ENCODE data around the gene FRMPD4.

FRMPD4 gene

DNA sequence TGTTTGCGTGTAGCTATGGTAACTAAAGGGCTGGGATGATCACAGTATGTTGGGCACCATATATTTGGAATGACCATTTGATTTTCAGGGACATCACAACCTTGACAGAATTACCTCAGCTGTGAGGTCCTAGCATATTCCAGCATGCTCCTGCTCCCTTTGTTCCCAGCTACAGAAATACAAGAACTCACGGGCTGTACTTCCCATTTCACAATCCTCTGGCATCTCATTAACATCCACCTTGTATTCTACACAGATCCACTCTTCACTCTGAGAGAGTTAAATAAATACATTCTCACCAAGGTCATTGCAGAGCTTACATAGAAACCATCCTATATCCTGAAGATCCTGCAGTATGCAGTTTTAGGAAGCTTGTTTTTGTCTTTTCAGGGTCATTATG is 169.7 kb downstream of the FRMPD4 start:
- DNase-seq: no peak

DNA sequence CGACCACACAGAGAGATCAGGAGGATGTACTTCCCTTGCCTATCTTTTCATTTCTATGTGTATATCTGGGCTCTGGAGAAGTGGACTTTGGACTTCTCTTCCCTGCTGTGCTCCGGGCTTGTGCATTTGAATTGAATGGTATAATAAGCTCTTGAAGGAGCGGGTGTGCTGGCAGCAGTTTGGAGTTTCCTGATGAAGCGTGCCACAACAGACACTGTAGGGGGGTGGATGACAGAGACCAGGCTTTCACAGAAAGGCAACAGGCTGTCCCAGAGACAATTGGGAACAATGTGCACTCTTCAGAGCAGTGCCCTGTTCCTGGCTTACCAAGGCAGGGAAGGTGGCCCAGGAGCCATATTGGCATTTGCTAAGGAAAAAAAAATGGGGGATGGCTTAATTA is 170.1 kb downstream of the FRMPD4 start:
- DNase-seq: no peak

DNA sequence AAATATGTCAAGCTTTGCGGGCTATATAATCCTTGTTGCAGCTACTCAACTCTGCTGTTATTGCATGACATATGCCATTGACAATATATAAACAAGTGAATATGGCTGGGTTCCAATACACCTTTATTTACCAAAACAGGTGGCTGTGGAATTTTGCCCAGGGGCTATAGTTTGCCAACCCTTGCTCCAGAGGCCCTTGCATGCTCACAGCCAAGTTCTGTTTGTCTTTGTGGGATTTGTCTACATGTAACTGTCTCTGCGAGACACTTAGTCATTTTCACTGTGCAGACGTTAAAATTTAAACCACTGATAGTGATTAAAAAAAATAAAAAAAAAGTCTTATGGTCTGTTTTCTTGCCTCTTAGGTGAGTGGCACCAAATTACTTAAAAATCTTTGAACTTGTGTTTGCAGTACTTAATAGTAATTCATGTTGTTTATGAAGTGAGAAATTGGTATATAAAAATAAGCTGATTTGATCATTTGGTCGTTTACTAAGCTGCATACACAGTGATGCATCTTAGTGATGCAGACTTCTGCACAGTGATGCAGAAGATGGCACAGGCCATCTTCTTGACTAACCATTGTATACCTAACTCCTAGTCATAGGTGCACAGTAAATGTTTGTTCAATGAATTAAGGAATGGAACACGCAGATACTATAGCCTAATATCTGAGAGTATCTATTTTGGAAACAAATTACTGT is 170.9 kb downstream of the FRMPD4 start:
- DNase-seq: no peak

DNA sequence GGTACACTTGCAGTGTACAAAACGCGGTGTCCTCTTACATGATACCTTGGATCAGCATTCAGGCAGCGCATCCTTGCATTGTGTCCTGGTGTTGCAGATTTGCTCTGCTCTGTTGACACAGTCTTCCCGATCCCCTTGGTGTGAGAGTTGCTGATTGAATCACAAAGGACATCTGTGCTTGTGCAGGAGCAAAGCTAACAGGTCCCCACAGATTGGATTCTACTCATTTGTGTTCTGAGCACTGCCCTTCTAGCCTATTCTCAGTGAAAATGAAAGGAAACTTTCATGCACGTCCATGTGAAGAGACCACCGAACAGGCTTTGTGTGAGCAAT is 171.4 kb downstream of the FRMPD4 start:
- no peak for DNase-seq

DNA sequence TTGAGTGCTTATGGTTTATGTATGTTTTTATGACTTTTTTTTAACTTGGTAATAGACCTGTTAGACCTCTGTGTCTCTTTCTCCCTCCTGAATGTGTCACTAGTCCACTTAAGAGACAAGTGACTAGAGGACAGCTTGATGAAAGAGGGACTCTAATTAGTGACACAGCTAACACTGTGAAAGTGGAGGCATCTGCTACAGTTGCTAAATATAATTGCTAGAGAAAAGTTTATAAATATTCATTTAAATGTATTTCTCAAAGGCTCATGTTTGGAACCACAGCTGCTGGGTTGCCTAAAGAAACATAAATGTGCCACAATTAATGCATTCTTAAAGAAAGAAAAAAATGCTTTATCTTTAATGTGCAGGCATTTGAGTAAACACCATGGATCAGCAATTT is 176.4 kb downstream of the FRMPD4 start:
- no peak for DNase-seq

DNA sequence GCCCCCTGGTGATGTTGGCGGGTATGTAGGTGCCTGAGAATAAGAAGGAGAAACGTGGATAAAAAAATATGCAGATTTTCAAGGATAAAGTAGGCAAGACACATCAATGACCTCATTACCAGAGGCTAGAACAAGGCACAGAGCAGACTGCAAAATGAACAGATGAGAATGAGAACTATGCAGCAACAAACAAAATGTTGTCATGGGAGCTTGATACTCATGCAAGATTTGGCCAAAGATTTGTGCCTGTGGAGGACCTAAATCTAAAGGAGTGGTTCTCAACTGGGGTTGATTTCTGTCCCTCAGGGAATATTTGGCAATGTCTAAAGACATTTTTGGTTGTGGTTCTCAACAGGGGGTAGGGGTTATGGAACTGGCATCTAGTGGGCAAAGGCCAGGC is 177.3 kb downstream of the FRMPD4 start:
- no peak for DNase-seq

DNA sequence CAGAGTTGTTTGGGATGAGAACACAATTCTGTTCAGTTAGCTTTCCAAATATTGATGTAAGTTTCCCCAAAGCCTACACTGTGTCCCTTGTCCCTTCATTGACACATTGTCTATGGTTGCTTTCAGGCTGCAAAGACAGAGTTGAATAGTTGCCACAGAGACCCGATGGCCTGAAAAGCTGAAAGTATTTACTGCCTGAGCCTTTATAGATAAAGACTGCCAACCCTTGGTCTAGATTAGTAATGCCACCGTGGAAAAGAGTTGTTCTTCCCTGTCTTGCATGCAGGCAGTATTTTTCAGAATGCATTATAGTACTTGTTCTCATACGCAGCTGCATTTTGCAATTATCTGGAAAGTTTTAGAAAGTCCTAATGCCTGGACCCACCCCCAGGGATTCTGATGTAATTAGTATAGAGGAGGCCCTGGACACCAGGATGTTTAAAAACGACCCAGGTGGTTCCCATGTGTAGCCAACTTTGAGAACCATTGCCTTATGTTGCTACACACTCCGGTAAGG is 180.8 kb downstream of the FRMPD4 start:
- DNase-seq: no peak

DNA sequence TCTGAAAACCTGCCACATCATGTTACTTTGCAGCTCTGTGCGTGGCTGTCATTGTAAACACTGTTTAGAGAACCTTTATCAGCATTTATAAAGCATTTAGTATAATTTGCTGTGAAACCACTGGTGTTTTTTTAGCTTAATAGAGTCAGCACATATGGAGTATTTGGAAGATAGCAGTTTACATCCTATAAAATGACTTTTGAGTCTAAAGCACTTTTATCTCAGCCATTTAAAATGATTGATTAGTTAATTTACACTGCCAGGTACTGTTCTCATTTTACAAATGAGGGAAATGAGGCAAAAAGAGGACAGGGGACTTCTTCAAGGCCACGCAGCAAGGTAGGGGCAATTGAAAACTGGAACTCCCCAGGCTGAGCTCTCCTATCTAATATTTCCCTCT is 181.7 kb downstream of the FRMPD4 start:
- no peak for DNase-seq

DNA sequence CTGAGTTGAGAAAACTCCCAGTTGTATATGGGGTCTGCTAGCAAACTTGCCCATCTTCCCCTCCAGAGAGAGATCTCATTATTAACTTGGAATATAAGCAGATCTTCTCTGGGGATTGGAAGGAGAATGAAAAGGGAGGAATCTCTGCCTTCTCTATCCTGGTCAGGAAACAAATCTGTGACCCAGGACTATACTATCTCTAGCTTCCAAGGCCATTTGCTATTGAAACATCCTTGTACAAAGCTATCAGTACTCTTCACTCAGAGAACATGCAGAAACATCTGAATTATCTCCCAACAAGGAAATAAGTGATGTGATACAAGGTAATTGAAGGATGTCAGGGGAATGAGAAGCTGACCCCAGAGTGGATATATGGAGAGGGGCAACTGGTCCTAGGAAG is 183.8 kb downstream of the FRMPD4 start:
- no peak for DNase-seq

DNA sequence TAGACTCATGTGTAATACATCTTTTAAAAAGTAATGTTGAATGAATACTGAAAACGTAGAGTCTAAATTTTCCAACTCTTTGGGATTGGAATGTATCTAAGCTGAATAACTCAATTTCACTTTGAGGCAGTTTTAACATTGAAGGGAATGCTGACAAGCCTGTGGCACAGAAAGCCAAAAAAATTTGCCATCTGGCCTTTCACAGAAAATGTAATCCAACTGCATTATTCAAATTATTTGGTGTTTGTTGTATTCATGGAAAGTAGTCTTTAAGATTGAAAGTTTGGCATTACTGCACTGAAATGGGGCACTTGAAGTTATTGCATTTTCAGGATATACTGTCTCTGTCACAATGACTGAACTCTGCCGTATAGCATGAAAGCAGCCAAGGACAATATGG is 186.9 kb downstream of the FRMPD4 start:
- DNase-seq: no peak

DNA sequence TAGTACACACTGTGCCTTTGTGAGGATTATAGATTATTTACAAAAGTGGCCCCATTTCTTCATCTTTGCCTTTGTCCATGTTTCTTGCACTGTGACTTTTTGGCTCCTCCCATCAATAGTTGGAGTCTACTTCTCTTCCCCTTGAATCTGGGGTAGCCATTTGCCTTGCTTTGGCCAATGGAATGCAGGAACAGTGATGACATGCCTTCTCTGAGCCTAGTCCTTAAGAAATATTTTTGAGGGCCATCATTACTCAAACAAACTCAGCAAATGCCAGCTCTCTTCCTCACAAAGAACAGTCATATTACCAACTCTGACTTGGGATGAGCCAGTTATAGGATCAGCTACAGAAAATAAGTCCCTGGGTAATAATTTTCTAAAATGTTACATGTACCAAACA is 189.6 kb downstream of the FRMPD4 start:
- peak; percentile 1 for DNase-seq

DNA sequence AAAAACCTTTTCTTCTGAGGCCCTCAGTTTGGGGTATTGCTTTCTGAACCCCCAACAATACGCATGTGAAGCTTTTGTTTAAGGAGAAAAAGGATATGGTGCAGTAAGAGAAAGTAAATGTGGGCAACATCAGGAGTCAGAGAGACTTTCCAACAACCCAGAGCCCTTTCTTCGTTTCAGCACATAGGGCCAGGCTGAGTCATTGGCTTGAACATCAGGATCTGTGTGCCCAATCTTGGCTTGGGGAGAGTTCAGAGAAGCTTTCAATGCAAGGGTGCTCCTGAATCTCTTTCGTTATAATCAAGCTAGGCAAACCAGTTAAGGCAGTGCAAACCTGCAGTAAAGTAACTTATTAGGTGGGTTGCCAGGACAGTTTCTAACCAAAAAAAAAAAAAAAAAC is 191.2 kb downstream of the FRMPD4 start:
- DNase-seq: no peak

DNA sequence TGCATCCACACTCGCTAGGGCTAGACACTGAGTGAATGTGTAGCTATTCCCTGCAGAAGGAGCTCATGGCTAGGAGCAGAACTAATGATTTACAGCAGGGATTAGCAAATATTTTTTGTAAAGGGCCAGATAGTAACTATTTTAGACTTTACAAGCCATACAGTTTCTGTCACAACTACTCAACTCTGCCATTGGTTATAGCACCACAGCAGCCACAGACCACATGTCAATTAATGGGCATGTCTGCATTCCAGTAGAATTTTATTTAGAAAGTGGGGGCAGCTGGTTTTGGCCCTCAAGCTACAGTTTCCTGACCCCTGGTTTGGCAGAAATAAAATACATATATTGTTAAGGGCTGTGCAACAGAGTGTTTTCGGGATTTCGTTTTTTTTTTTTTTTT is 192.6 kb downstream of the FRMPD4 start:
- no peak for DNase-seq

DNA sequence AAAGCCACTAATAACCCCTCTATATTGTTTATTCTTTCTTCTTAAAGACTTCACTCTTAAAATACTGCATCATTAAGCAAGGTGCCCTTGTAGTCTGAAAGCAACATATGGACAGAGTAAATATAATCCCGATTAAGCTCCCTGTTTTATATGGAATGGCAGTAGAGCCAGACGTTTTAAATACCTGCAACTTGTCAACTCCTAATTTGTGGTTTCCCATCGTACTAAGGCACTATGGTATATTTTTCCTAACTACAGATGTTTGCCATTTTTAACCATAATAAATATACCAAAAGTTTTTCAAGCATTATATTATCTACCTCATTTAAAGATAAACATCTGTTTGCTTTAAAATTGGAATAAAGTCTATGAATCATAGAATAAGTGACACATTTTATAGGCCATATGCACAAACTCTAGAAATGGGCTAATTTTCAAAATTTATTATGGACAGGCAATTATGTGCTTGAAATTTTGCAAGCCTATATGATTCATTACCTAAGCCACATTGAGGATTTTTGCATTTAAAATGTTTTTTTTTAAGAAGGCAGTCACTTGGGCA is 194.6 kb downstream of the FRMPD4 start:
- DNase-seq: no peak

DNA sequence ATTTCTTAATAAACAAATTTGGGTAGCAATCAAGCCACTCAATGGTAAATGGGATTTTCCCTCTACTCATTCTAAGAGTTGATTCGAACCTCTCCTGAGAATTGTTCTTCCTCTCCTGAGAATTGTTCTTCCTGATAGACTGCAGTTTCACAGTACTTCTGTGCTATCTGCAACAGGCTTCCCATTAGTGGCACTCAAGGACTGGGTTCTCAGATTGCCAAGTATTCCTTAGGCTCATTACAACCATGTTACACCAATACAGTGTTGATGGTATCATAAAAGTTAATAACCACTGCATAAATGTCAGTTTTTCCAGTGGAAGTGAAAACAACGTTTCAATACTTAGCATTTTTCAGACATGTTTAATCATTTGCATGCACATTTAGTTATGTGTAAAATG is 201.6 kb downstream of the FRMPD4 start:
- DNase-seq: no peak

DNA sequence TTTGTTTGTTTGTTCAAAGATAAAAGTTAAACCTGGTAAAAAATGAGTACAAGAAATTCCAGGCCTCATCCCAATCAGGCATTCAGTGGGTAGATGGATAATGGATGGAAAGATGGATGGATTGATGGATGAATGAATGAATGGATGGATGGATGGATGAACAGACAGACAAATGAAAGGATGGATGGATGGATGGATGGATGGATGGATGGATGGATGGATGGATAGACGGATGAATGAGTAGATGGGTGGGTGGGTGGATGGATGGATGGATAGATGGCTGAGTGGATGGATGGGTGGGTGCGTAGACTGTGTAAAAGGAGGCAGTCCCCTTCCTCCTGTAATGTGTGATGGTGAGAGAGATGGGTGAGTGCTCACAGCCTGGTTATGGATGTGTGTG is 206.7 kb downstream of the FRMPD4 start:
- DNase-seq: no peak

DNA sequence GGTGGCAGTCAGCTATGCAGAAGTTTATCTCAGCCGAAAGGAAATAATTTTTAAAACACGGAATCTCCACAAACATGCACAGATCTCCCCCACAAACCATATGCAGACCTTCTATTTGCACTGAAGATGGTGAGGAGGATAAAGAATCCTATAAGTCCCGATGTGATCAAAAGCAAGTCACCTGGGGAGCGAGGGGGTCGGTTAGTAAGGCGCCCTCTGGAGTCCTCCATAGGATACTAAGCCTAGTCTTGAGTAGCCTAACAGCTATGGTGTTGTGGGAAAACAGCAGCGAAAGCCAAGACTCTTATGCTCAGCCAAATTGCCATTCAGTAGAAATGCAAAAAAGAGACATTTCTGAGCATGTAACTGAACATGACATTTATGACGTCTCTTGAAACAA is 210.9 kb downstream of the FRMPD4 start:
- no peak for DNase-seq

DNA sequence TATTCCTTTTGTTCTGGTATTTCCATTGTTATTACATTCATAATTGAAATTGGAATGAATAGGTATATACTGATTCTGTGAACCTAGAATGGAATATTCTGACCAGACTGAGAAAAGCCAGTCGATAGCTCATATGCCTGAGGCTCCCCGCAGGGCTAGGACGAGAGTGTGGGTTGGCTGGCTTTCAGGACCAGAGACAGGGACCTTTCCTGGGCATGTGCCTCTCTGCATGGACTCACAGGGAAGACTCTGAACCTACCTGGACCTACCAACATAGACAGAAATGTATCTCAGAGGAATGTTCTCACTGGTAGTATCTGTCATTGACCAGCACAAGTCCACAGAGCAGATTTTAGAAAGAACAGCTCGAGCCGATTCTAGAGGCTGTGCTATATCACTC is 214.6 kb downstream of the FRMPD4 start:
- no peak for DNase-seq

DNA sequence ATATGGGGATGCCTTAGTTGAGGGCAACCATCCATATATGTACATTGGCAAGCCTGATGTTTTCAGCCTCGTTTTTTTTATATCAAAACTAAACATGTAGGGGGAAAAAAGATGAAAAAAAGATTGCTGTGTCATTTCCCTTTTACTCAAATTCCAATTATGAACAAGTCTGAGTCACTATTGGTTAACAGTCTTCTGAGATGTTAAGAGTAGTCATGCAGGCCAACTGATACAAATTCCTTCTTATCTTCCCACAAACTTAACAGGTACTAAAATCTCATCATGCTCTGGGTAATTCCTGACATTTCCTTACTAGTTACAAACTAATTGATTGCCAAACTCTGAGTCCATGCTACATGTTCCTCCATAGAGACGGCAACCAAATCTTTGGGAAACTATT is 222.1 kb downstream of the FRMPD4 start:
- peak; percentile 79 for DNase-seq

DNA sequence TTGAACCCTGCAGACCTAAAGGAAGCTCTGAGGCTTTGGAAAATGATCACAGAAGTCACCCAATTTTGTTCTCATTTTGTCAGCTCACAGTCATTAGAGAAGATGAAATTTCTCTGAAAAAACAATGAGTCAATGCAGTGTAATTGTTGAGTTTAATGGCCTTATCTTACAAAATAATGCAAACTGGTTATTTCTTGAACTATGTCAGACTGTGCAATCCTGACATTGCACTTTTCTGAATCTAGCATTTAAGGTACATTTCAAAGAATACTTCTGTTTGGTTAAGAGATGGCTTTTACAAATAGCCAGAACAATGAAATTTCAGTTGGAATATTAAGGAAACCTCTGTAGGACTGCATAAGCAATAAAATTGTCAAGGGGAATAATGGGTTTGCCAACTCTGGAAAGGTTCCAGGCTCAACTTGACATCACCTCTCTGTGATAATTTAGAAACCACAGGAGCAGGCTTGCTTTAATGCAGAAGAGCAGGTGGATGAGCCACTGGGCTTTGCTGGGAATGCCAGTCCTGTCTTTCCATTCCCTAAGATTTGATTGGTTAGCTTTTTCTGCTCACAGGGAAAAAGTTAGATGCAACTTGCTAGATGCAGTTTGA is 222.8 kb downstream of the FRMPD4 start:
- peak; percentile 42 for DNase-seq

DNA sequence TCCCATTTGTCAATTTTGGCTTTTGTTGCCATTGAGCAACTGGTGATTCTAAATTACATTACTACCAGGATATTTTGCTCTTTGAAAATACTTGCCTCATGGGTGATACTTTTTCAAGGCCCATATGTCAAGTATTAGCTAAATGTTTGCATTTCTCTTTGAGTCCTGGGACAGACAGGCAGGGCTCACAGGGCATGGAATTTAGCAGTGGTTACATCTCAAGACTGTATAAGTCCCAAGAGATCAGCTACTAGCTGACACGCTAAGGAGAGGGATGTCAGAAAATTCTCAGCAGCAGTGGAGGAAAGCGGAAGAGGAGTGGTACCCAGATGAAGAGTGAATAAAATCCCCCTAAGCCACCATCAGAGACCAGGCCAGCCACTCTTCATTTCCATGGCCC is 224.9 kb downstream of the FRMPD4 start:
- no peak for DNase-seq

DNA sequence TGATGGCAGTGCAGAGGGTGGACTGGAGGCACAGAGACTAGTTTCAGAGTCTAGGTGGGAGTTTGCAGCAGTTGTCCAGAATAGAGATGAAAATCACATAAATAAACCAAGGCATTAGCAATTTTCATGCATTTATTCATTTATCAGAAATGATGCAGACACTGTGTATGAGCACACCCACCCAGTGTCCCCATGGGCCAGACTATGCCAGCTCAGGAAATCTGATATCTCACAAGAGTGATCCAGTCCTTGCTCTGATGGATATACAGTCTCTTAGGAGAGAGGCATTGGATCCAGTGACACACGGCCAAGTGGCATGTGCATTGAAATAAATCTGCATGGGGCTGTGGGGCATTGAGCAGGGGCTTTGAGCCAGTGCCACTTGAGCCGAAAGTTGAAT is 228.2 kb downstream of the FRMPD4 start:
- no peak for DNase-seq

DNA sequence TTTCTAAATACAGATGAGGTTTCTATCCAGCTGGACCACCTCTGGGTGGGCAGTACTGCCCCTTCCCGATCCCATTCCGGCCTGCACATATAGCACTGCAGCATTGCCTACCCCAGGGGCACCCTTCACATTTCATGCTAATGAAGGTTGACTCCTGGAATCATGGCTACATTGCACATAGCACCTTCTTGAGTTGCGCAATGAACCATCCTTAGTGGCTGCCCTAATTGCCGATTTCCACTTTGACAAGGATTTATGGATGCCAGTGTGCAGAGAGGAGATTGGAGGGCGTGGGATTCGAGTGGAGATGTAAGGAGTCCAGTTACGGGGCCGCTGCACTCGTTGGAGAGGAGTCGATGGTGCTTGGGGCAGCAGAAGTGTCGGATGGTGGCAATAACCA is 229.0 kb downstream of the FRMPD4 start:
- no peak for DNase-seq

DNA sequence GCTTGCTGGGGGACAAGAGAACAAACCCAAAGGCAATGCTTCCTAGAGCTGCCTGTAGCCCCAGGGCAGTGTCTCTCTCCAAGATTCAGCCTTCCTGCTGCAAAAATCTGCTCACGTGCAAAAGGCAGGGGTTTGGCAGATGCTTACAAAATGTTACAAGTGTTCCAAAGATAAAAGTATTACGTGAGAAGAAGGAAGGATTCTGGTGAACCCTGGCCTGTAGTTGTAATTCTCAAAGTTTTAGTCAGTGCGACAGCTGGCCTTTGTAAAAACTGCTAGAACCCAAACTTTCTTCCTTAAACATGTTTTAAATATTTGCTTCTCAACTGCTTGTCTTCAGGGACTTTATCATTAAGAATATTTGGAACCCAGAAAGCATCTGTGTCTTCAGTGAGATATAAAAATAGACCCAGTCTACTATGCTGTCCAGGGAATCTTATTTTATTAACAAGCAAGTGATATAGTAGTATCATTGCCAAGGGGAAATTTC is 232.3 kb downstream of the FRMPD4 start:
- DNase-seq: peak; percentile 72

DNA sequence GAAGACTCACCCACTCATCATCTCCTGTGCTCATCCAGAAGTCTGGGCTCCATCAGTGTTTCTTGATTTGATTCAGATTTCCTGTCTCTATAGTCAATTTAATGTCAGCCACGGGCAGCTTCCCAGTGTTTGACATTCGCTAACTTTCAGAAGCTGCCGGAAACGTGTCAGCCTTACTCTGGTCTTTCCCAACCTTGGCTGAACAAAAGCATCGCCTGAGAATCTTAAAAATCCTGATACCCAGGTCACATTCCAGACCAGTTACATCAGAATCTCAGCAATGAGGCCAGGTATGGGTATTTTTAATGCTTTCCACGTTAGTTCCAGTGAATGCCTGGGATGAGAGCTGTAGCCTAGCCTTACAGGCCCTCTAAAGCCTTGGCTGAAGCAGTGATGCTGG is 233.8 kb downstream of the FRMPD4 start:
- no peak for DNase-seq
